HG02870 (cell line): ENCODE results near the gene TADA1.
"Not testable (repeated sequence)": the region's sequence is repeated elsewhere in the genome, so short reads cannot be mapped to it uniquely, and the experiment has no call there.

Source experiments
- ATAC-seq: cut with Tn5 transposase; IDR thresholded peaks from one replicate; pipeline ENCODE4 v1.9.1; 2021; ENCODE audit warnings: mild to moderate bottlenecking, moderate library complexity; ENCODE audit not compliant: unreplicated experiment

TADA1 gene

DNA sequence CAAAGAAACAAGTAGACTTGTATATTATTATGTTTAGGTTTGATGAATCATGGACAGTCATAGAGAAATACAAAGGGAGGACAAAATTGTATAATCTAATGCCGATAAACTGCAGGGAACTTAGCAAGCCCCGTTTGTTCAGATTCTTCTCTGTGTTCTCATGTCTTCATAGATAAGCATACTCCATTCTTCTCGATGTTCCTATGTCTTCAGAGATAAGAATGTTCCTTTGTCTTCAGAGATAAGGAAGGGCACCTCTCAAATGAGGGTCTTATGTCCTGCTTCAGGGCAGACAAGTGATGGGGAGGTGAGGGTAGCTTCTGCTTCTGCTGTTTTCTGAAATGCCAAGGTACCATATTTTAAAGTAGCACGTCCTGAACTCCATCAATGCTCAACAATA, 19.7 kb upstream of the TADA1 start:
- no peak for ATAC-seq

DNA sequence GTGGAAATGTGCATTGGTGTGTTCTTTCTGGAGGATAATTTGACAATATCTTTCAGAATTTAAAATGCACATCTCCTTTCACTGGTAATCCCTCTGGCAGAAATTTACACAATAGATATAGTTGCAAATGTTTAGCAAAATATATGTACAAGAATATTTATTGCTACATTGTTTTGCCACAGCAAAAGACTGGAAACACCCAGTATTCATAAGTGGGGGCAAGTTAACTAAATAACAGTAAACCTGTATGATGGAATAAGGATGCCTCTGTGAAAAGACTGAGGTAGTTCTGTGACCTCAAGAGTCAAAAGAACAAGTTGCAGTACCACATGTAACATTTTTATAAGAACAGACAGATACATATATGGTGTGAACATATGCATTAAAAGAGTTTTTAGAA, 13.7 kb upstream of the TADA1 start:
- no peak for ATAC-seq

GRCh38 chr1:166888373-166889111, 12.5 kb upstream of the TADA1 start:
- no peak for ATAC-seq

DNA sequence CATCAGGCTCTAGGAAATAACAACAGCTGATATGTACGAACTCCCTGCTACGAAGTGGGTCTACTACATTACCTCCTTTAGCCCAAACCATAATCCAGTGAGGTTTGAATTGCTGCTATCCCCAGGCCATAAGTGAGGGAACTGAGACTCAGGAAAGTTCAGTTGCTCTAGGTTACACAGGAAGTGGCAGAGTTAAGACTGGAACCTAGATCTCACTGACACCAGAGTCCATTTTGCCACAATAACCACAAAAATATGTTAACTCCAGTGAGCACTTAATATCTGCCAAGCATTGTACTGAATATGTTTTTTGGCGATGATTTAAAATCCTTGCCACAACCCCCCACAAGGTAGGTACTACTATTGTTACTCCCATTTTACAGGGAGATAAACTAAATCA, 8.9 kb upstream of the TADA1 start:
- ATAC-seq, result no peak

DNA sequence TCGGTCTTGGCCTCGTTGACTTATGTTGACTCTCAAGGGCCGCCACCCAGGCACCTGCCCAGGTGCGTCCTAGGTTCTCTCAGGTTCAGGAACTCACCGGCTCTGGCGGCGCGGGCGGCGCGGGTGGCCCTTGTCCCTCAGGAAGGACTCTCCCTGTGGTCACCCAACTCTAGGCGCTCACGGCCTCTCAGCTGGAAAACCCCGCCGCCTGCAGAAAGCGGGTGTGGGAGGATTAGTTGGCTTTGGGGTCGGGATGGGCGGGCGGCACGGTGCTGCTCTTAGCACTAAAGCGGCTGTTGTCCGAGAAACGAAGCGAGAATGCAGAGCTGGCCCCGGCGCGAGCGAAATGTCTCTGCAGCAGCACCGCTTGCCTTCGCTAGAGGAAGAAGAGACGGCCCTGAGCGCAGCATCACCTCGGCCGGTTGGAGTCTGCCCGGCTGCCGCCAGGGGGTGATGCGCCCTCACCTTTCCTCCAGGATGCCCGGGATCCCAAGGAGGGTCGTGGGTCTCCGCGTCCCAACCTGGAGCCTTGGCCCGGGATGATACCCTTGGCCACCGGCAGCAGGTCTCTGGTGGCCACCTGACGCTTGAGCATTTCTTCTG, 8.1 kb upstream of the TADA1 start:
- no peak for ATAC-seq

GRCh38 chr1:166882893-166883292, 6.8 kb upstream of the TADA1 start:
- ATAC-seq, result no peak

GRCh38 chr1:166878173-166878917, 2.3 kb upstream of the TADA1 start:
- not testable (repeated sequence) for ATAC-seq

DNA sequence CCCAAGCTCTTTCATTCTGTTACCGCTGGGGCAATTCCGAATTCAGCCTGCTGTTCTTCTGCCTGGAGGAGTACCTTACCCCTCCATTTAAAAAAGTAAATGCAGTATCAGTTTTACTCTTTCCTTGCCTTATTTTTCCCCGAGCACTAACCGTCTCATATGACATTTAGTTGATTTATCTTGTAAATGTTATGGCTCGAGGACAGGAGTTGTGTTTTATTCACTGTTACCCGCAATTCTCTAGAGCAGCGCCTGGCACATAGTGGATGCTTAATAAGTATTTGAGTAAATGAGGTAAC, 425 bp upstream of the TADA1 start:
- peak; percentile 0 for ATAC-seq

DNA sequence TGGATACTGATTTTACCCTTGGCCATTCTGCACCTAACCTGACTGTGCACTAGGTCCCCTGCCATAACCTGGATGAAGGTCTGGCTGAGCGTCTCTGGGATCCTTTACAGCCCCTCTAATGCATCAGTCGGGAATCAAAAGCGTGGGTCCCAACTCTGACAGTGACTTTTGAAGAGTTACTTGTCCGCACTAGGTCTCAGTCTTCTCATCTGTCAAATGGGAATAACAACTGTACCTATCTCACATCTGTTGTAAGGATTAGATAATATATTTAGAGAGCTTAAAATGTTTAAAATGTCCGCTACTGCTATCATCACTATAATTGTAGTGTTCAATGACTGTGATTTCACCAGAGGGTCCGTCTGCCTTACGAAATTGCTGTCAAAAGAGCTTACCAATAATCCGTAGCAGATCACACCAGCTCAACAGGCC, 746 bp downstream of the TADA1 start:
- no peak for ATAC-seq

GRCh38 chr1:166874464-166874863, 1.6 kb downstream of the TADA1 start:
- no peak for ATAC-seq

DNA sequence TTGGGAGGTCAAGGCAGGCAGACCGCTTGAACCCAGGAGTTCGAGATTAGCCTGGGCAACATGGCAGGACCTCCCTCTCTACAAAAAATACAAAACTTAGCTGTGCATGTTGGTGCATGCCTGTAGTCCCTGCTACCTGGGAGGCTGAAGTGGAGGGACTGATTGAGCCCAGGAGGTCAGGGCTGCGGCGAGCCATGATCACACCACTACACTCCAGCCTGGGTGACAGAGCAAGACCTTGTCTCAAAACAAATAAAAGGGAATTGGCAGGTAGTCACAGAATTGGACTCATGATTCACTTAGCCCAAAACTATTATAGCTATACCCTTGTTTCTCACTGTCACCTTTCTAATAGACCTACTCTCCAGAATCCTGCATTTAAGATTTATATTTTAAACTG, 5.5 kb downstream of the TADA1 start:
- ATAC-seq, result no peak

DNA sequence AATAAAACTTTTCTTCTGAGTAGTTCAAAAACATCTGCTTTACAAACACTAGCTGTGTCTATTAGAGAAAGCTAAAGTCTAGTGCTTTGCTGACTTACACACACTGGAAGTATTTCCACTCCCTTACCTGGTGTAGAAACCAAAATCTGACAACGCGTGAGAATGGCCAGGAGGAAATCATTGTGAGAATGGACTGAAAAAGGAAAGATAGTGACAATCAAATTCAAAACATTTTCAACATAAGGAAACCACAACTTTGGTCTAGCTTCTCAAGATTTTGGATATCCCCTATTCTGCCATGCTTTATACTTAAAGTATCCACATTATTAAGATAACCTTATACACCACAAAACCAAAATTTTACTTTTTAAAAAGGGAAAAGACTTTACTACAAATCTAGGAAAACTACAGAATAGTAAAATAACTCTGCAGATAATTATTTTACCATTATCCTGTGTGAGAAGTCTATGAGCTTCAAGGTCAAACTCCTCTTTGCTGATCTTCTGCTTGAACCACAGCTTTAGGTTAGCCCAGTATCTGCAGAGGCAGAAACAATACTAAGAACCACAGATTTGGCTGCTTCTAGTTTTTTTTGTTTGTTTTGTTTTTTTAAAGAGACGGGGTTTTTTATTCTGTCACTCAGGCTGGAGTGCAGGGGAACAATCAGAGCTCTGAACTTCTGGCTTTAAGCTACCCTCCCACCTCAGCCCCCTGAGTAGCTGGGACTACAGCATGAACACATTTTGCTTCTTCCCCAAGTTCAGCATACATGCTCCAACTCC, 6.6 kb downstream of the TADA1 start:
- peak; percentile 58 for ATAC-seq

GRCh38 chr1:166868639-166869038, 7.4 kb downstream of the TADA1 start:
- no peak for ATAC-seq

GRCh38 chr1:166865926-166866325, 10.1 kb downstream of the TADA1 start:
- ATAC-seq, result no peak

- ATAC-seq, result no peak
Observed at GRCh38 chr1:166859597-166859996, 16.5 kb downstream of the TADA1 start.

DNA sequence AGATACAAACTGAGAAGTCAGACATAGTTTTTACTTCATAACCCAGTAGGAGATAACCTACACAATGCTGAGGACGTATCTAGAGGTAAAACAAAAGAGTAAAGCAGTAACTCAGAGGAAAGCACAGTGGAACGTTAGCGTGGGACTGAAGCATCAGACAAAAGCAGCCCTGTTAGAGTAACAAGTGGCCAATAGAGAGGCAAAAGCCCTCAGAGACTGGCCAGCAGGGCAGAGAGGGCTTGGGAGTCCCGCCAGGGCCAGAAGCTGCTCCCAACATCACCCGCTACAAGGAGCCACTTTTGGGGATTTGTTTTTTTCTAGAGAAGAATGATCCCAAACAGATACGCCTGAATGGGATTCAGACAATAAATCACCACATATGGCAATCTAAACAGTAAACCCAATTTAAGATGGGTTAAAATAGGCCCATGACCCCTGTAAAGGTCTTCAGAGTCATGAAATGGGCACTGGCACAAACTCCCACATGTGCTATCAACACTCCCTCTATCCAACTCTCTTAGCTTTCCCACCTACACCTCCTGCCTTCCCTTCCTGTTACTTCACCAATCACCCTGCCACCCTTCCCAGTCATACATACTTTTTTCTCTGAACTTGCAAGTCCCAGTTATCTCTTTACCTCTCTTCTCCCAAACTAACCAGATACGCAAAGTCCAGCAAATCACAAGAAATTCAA, 17.2 kb downstream of the TADA1 start:
- ATAC-seq, result no peak

- no peak for ATAC-seq
Observed at GRCh38 chr1:166857995-166858394, 18.1 kb downstream of the TADA1 start.

DNA sequence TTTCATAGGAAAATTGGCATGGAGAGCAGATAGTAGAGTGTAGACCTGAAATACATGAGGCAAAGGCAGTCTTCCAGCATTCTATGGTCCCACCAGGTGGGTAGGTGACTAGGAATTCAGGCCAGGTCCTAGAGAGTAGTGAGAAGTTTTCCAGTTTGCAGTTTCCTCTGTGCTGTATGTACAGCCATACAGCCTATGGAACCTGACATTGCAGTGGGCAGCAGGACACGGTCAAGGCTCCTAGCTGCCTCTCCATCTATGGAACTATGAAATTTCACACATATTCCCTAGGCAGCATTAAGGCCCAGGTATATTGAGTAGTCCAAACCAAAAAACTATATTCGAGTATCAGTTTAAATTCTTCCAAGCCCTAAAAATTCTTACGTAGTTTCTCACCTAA, 20.5 kb downstream of the TADA1 start:
- ATAC-seq, result no peak

GRCh38 chr1:166852918-166853317, 23.1 kb downstream of the TADA1 start:
- ATAC-seq, result no peak

DNA sequence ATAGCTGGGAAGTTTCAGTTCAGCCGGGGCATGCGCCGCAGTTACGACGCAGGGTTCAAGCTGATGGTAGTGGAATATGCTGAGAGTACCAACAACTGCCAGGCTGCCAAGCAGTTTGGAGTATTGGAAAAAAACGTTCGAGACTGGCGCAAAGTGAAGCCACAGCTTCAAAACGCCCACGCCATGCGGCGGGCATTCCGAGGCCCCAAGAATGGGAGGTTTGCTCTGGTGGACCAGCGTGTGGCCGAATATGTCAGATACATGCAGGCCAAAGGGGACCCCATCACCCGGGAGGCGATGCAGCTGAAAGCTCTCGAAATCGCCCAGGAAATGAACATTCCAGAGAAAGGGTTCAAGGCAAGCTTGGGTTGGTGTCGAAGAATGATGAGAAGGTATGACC, 26.9 kb downstream of the TADA1 start:
- no peak for ATAC-seq

DNA sequence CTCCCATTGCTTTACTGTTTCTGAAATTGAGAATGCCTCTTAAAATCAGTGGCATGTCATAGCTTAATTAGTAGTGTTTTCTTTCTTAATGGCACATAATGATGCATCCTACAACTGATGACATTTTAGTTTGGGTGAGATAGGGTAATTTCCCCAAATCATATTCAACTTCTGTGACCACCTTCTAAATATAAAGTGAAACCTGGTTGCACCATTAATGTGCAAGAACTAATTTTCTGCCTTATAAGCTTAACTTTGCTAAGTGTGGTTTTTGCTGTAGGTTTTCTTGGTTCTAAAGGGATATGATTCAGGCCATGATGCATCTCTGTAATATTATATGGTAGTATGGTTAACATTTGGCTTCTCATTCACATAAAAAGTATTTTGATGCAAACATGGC, 27.9 kb downstream of the TADA1 start:
- ATAC-seq, result no peak
